Pancreas (tissue), 10 donors: Measurements from ENCODE around the gene STK4. TPM values are rescaled to one million over a fixed set of nuclear protein-coding genes. Genes with fewer than 3 reads are reported as not detected.
A peak's percentile ranks its signal among the peaks of the same experiment; 100 is the strongest.

ENCODE experiments used
- ATAC-seq, 4 donors: fragments of 200-7000 bp; cut with Tn5 transposase; one replicate each; pipeline versions ENCODE4 v1.8.0 to v1.9.1; 2020; ENCODE audit warnings: mild to moderate bottlenecking in 4 of 4, moderate library complexity in 4 of 4
- DNase-seq, 6 donors: peaks; one replicate each; pipeline ENCODE4 v3.0.0-alpha.2; 2020
- FAIRE-seq: peaks from 2 replicates; lab custom pipeline; 2012; peaks lifted over from hg19 to GRCh38; lab: Jason Lieb, UNC
- H3K27ac ChIP-seq, 4 donors: fragments of 200-600 bp; sonication (generic); 1 replicate in 3 of 4; 2 replicates in 1 of 4; pipeline versions ENCODE4 v1.5.0 to v1.8.0; 2020
- H3K27me3 ChIP-seq, 4 donors: fragments of 200-600 bp; one replicate each; pipeline ENCODE4 v1.8.0; 2021
- H3K36me3 ChIP-seq, 3 donors: fragments of 200-600 bp; sonication (generic) in 1 of 3; one replicate each; pipeline versions ENCODE4 v1.5.0 to v1.8.0; 2020 to 2021
- H3K4me1 ChIP-seq, 3 donors: fragments of 200-600 bp; one replicate each; pipeline ENCODE4 v1.8.0; 2021
- H3K4me3 ChIP-seq, 4 donors: fragments of 200-600 bp; sonication (generic) in 2 of 4; one replicate each; pipeline versions ENCODE4 v1.5.0 to v1.8.0; 2020 to 2021
- H3K9me3 ChIP-seq, 4 donors: fragments of 200-600 bp; one replicate each; pipeline ENCODE4 v1.8.0; 2021
- CTCF ChIP-seq, 4 donors: fragments of 200-600 bp; sonication (generic) in 3 of 4; IDR thresholded peaks; one replicate each; pipeline versions ENCODE4 v1.5.0 to v1.8.0; 2021; ENCODE audit warnings: antibody characterized with exemption in 4 of 4
- WGBS, 2 donors: extraction: QIAGEN DNeasy Blood & Tissue Kit; methylation state at CpG; one replicate each; pipeline ENCODE4 v1.1.7; 2013; 5-methylcytosine and 5-hydroxymethylcytosine counted together
- intact Hi-C, 3 donors: fragments of 100-400 bp; cut with DNase I; formaldehyde crosslinking; loops; one replicate each; pipeline versions ENCODE4 v1.11.1 to v1.14.2; 2022
- polyA plus RNA-seq, 2 donors: library from polyadenylated mRNA; stranded (reverse); fragments of 200-250 nt; gene quantifications; one replicate each; pipeline ENCODE4 v1.2.3, GENCODE V29; 2013
- total RNA-seq, 6 donors: library from RNA; stranded (reverse); fragmentation: NEBNext Ultra II Directional in 4 of 6; extraction: Animal tissue kit (Norgen Biotek cat#: 25700) in 4 of 6; gene quantifications; one replicate each; pipeline versions ENCODE4 v1.2.1 to v1.2.4, GENCODE V29; 2021 to 2023
- donor health status: healthy with polysubstance abuse.
- donor health status: DM: no; HTN: no; CAD: no; lungs with moderate emphysema.
- donor health status: DM: no; HTN: no; CAD: no.
- donor health status: control.
- donor health status: control.
- donor health status: Bipolar disorder and iron deficiency.
- donor health status: DM: yes; HTN: yes; CAD: no.
- donor health status: DM: no; HTN: no; CAD: no.
- donor health status: DM: no; HTN: no; CAD: no.
- donor health status: DM: yes; HTN: yes; CAD: no.

The STK4 gene
- total and polyA plus RNA-seq, 8 donors, result 3.7 to 18.9 (median 8.8) TPM

DNA sequence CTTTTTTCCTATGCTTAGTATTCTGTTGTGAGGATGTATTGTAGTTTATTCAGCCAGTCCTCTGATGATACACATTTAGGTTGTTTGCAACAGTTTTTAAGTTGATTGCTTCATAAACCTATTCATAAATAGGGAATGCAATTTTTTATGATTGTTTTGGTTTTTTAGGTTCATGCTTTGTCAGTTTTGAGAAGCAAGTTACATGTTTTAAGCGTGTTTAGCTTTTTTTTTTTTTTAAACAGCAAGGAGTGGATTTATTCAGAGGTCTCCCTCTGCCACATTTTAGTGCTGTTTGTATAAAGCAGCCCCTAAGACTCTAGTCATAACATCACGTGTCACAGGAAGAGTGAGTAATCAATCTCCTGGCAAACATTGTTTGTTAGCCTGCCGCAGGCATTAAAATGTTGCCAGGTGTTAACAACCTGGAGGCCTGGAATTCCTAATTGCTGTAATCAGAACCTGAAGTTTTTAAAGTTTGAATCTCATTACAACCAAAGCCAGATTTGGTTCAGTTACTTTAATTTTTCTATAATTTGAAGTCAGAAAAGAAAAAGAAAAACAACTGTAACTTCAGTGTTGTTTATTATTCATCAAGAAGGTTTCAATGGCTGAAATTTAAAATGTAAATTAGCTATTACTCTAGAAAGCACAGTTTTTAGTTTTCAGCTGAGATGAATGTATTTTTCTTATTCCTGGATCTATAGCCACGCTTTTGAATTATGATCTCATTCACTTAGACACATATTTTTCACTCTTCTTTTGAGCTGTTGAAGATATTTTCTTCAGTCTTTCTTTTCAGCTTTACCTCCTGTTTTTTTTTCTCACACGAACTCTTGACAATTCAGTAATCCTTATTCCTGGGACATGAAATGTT is 75.4 kb downstream of the STK4 start:
- H3K36me3 ChIP-seq, result no peaks in the 10 kb centered on the region
- ATAC-seq, result peak in 3 of 4 donors; percentile 39 to 76 (median 66)
- no peak for FAIRE-seq
- no peaks in the 10 kb centered on the region for H3K9me3 ChIP-seq
- H3K4me3 ChIP-seq, result no peak overlapping the region
- WGBS, 2 donors, result 40 to 43% methylated on average over 5 of the region's 5 CpGs
- H3K27ac ChIP-seq, result no peak overlapping the region
- H3K4me1 ChIP-seq, result peaks cover 0 to 18% (median 15%) of the 10 kb centered on the region in 3 donors
- TF ChIP-seq CTCF (IDR thresholded peaks at IDR 0.05), result no peak
- intact Hi-C loops, result no loop called here
- H3K27me3 ChIP-seq, result no peaks in the 10 kb centered on the region
- no peak for DNase-seq

DNA sequence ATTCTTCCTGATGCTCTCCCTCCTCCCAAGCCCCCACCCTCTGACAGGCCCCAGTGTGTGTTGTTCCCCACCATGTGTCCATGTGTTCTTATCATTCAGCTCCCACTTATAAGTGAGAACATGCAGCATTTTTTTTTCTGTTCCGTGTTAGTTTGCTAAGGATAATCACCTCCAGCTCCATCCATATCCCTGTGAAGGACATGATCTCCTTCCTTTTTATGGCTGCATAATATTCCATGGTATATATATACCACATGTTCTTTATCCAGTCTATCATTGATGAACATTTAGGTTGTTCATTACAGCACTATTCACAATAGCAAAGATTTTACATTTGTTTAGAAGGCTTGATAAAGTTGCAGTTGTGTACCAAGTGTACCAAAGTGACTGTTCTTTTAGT is 76.7 kb downstream of the STK4 start:
- no peak for TF ChIP-seq CTCF (IDR thresholded peaks at IDR 0.05)
- H3K4me3 ChIP-seq, result no peak overlapping the region
- H3K9me3 ChIP-seq, result no peaks in the 10 kb centered on the region
- ATAC-seq (no peak), FAIRE-seq (no peak), DNase-seq (no peak)
- no peaks in the 10 kb centered on the region for H3K36me3 ChIP-seq
- H3K4me1 ChIP-seq, result peaks cover 0 to 12% (median 8%) of the 10 kb centered on the region in 3 donors
- WGBS, 2 donors, result 89 to 91% methylated on average over 1 of the region's 1 CpG
- intact Hi-C loops, result no loop called here
- no peaks in the 10 kb centered on the region for H3K27me3 ChIP-seq
- no peak overlapping the region for H3K27ac ChIP-seq

DNA sequence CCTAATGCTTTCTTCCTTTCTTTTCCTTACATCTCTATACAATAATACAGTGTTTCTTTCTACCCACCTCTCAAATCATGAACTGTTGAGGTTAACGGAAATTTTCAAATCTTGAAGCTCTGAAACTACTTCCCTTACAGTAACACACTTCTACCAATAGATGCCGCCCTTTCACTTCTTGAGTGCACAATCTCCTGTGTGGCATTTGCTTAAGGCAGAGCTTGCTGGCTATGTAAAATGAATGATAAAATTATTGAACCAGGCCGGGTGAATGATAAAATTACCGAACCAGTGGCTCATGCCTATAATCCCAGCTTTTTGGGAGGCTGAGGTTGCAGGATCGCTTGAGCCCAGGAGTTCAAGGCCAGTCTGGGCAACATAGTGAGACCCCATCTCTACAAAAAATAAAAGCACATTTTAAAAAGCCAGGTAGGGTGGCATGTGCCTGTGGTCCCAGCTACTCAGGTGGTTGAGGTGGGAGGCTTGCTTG is 77.8 kb downstream of the STK4 start:
- H3K27ac ChIP-seq, result no peak overlapping the region
- H3K4me3 ChIP-seq, result no peak overlapping the region
- H3K9me3 ChIP-seq, result no peaks in the 10 kb centered on the region
- peak; percentile 59 to 80 (median 74) for TF ChIP-seq CTCF (IDR thresholded peaks at IDR 0.05)
- no peaks in the 10 kb centered on the region for H3K36me3 ChIP-seq
- FAIRE-seq (peak; percentile 92), DNase-seq (peak in 3 of 6 donors; percentile 5 to 40 (median 25)), ATAC-seq (peak; percentile 67 to 96 (median 93))
- peaks cover 0 to 10% (median 8%) of the 10 kb centered on the region in 3 donors for H3K4me1 ChIP-seq
- H3K27me3 ChIP-seq, result no peaks in the 10 kb centered on the region
- whole genome bisulfite sequencing, 2 donors, result 13 to 14% methylated on average over 5 of the region's 5 CpGs
- intact Hi-C loops, result no loop called here

GRCh38 chr20:45044601-45045000 is 78.3 kb downstream of the STK4 start:
- H3K4me1 ChIP-seq, result peaks cover 0 to 10% (median 8%) of the 10 kb centered on the region in 3 donors
- whole genome bisulfite sequencing, 2 donors, result 83 to 89% methylated on average over 3 of the region's 3 CpGs
- no peaks in the 10 kb centered on the region for H3K9me3 ChIP-seq
- no peak overlapping the region for H3K27ac ChIP-seq
- H3K4me3 ChIP-seq, result no peak overlapping the region
- ATAC-seq, result no peak
- FAIRE-seq, result no peak
- H3K27me3 ChIP-seq, result no peaks in the 10 kb centered on the region
- intact Hi-C loops, result no loop called here
- no peaks in the 10 kb centered on the region for H3K36me3 ChIP-seq
- TF ChIP-seq CTCF (IDR thresholded peaks at IDR 0.05), result no peak
- DNase-seq, result no peak
